Neuronal stem cell (in vitro differentiated cells): ENCODE data around the gene MBTPS1.

Experiments used
- DNase-seq: peaks from one replicate; pipeline ENCODE4 v3.0.0-alpha.2; 2013; ENCODE audit warnings: low spot score
- H2AFZ ChIP-seq: one replicate; pipeline ENCODE4 v1.6.1; 2013; ENCODE audit warnings: mild to moderate bottlenecking, low read length, inconsistent platforms
- H2AK5ac ChIP-seq: 2 replicates; pipeline ENCODE4 v1.6.1; 2013; ENCODE audit warnings: low read depth, mild to moderate bottlenecking, inconsistent platforms, low read length, moderate library complexity, mixed read lengths
- H2BK120ac ChIP-seq: 2 replicates; pipeline ENCODE4 v1.6.1; 2013; ENCODE audit warnings: low read depth, mild to moderate bottlenecking, inconsistent platforms, low read length, moderate library complexity, mixed read lengths
- H2BK12ac ChIP-seq: one replicate; pipeline ENCODE4 v1.6.1; 2013; ENCODE audit warnings: low read length, inconsistent platforms
- H2BK15ac ChIP-seq: 2 replicates; pipeline ENCODE4 v1.6.1; 2013; ENCODE audit warnings: mild to moderate bottlenecking, low read length, inconsistent platforms, mixed read lengths
- H2BK5ac ChIP-seq: one replicate; pipeline ENCODE4 v1.6.1; 2013; ENCODE audit warnings: inconsistent platforms, mild to moderate bottlenecking, low read length, moderate library complexity
- H3K14ac ChIP-seq: one replicate; pipeline ENCODE4 v1.6.1; 2013; ENCODE audit warnings: low read length, inconsistent platforms
- H3K18ac ChIP-seq: 2 replicates; pipeline ENCODE4 v1.6.1; 2013; ENCODE audit warnings: low read length, inconsistent platforms
- H3K23ac ChIP-seq: 2 replicates; pipeline ENCODE4 v1.6.1; 2013; ENCODE audit warnings: low read depth, mild to moderate bottlenecking, mixed read lengths, low read length, inconsistent platforms; ENCODE audit not compliant: poor library complexity
- H3K27ac ChIP-seq: replicated peaks from 3 replicates; pipeline ENCODE4 v1.5.1; 2013; ENCODE audit warnings: low read length, inconsistent platforms
- H3K27me3 ChIP-seq, 3 experiments: 2 replicates each; pipeline ENCODE4 v1.6.1; 2013; ENCODE audit warnings: low read length in 3 of 3, mild to moderate bottlenecking in 2 of 3, inconsistent platforms in 1 of 3, low read depth in 1 of 3, mixed read lengths in 1 of 3, moderate library complexity in 1 of 3; ENCODE audit not compliant: control insufficient read depth in 3 of 3, insufficient read depth in 3 of 3
- H3K36me3 ChIP-seq, 2 donors: replicated peaks in 1 of 2; 2 replicates each; pipeline ENCODE4 v1.6.1; 2013; ENCODE audit warnings: low read length in 2 of 2; ENCODE audit not compliant: control insufficient read depth in 2 of 2, insufficient read depth in 2 of 2
- H3K4ac ChIP-seq: 2 replicates; pipeline ENCODE4 v1.6.1; 2013; ENCODE audit warnings: inconsistent platforms, mild to moderate bottlenecking, low read length, moderate library complexity
- H3K4me1 ChIP-seq, 2 donors: 1 replicate in 1 of 2; 2 replicates in 1 of 2; pipeline ENCODE4 v1.6.1; 2013; ENCODE audit warnings: low read length in 2 of 2, low read depth in 1 of 2; ENCODE audit not compliant: control insufficient read depth in 2 of 2, insufficient read depth in 1 of 2
- H3K4me2 ChIP-seq: one replicate; pipeline ENCODE4 v1.6.1; 2013; ENCODE audit warnings: mild to moderate bottlenecking, low read length, inconsistent platforms; ENCODE audit not compliant: insufficient read depth, poor library complexity, severe bottlenecking
- H3K4me3 ChIP-seq, 2 donors: 2 replicates each; pipeline ENCODE4 v1.5.1; 2013; ENCODE audit warnings: low read length in 2 of 2, mild to moderate bottlenecking in 2 of 2, inconsistent platforms in 1 of 2, moderate library complexity in 1 of 2
- H3K79me1 ChIP-seq: one replicate; pipeline ENCODE4 v1.6.1; 2013; ENCODE audit warnings: low read depth, mild to moderate bottlenecking, inconsistent platforms, low read length, moderate library complexity
- H3K9ac ChIP-seq: one replicate; pipeline ENCODE4 v1.6.1; 2013; ENCODE audit warnings: mild to moderate bottlenecking, low read depth, low read length, inconsistent platforms; ENCODE audit not compliant: poor library complexity
- H3K9me3 ChIP-seq, 2 donors: replicated peaks in 1 of 2; 2 replicates each; pipeline versions ENCODE3 to v1.6.1; 2013; ENCODE audit warnings: low read length in 2 of 2, mild to moderate bottlenecking in 2 of 2, inconsistent platforms in 1 of 2, low read depth in 1 of 2, mixed read lengths in 1 of 2, moderate library complexity in 1 of 2; ENCODE audit not compliant: control insufficient read depth in 2 of 2, insufficient read depth in 1 of 2
- H4K8ac ChIP-seq: one replicate; pipeline ENCODE4 v1.6.1; 2013; ENCODE audit warnings: low read depth, mild to moderate bottlenecking, inconsistent platforms, low read length, moderate library complexity
- H4K91ac ChIP-seq: one replicate; pipeline ENCODE4 v1.6.1; 2013; ENCODE audit warnings: low read length, low read depth, mild to moderate bottlenecking, inconsistent platforms; ENCODE audit not compliant: poor library complexity
- WGBS, 2 donors: extraction: QIAGEN DNeasy Blood & Tissue Kit; methylation state at CpG; one replicate each; pipeline ENCODE4 v1.1.7; 2013; ENCODE audit warnings: missing lambda C conversion rate in 2 of 2, mixed read lengths in 1 of 2; ENCODE audit not compliant: insufficient read length in 2 of 2, insufficient replicate concordance in 1 of 2; ENCODE audit errors: extremely low coverage in 2 of 2; 5-methylcytosine and 5-hydroxymethylcytosine counted together

MBTPS1 gene

GRCh38 chr16:84026606-84027005 is 90.1 kb downstream of the MBTPS1 start:
- peaks cover 13 to 19% of the 10 kb centered on the region in 2 donors for H3K4me1 ChIP-seq
- no peak overlapping the region for H3K27ac ChIP-seq
- peak overlapping the region; percentile 3 for H2AK5ac ChIP-seq
- H2BK120ac ChIP-seq, result no peak overlapping the region
- H3K4me3 ChIP-seq, result no peak overlapping the region
- H3K4me2 ChIP-seq, result no peak overlapping the region
- H4K8ac ChIP-seq, result no peak overlapping the region
- H3K79me1 ChIP-seq, result no peaks in the 10 kb centered on the region
- H3K36me3 ChIP-seq, result no peaks in the 10 kb centered on the region
- H3K27me3 ChIP-seq, result no peaks in the 10 kb centered on the region
- peak overlapping the region; percentile 5 for H3K18ac ChIP-seq
- WGBS, 2 donors, result no CpG with 5 or more reads among the region's 10 CpGs
- no peak overlapping the region for H2BK5ac ChIP-seq
- no peak overlapping the region for H3K23ac ChIP-seq
- no peak overlapping the region for H2BK15ac ChIP-seq
- H3K9ac ChIP-seq, result no peak overlapping the region
- H3K14ac ChIP-seq, result no peak overlapping the region
- no peak overlapping the region for H2BK12ac ChIP-seq
- no peak overlapping the region for H3K4ac ChIP-seq
- H4K91ac ChIP-seq, result no peak overlapping the region
- DNase-seq, result no peak
- H3K9me3 ChIP-seq, result peaks cover 5 to 8% of the 10 kb centered on the region in 2 donors
- no peak overlapping the region for H2AFZ ChIP-seq

GRCh38 chr16:84024854-84025253 is 91.9 kb downstream of the MBTPS1 start:
- Histone ChIP-seq H2BK12ac (peak overlapping the region; percentile 31), H2AK5ac (peak overlapping the region; percentile 93), H2BK5ac (peak overlapping the region; percentile 9), H3K36me3 (no peaks in the 10 kb centered on the region), H4K8ac (no peak overlapping the region), H3K9ac (no peak overlapping the region), H3K9me3 (peaks cover 7 to 25% of the 10 kb centered on the region in 2 donors), H3K18ac (peak overlapping the region; percentile 42), H3K4ac (no peak overlapping the region), H3K27ac (no peak overlapping the region), H3K79me1 (no peaks in the 10 kb centered on the region), H2BK15ac (peak overlapping the region; percentile 84), H3K4me2 (no peak overlapping the region), H4K91ac (no peak overlapping the region), H3K14ac (no peak overlapping the region), H3K4me1 (peaks cover 11 to 16% of the 10 kb centered on the region in 2 donors), H3K4me3 (no peak overlapping the region), H3K27me3 (no peaks in the 10 kb centered on the region), H2BK120ac (no peak overlapping the region), H3K23ac (no peak overlapping the region), H2AFZ (no peak overlapping the region)
- no CpG with 5 or more reads among the region's 9 CpGs for WGBS, 2 donors
- DNase-seq, result no peak

GRCh38 chr16:84022644-84023043 is 94.1 kb downstream of the MBTPS1 start:
- Histone ChIP-seq H3K27ac (no peak overlapping the region), H2BK15ac (no peak overlapping the region), H3K79me1 (no peaks in the 10 kb centered on the region), H3K14ac (no peak overlapping the region), H3K4me1 (peaks cover 9 to 12% of the 10 kb centered on the region in 2 donors), H3K27me3 (no peaks in the 10 kb centered on the region), H3K36me3 (no peaks in the 10 kb centered on the region), H2AFZ (peak overlapping the region; percentile 9), H3K4me2 (no peak overlapping the region), H4K8ac (no peak overlapping the region), H2BK5ac (no peak overlapping the region), H2BK12ac (no peak overlapping the region), H3K18ac (peak overlapping the region; percentile 40), H2BK120ac (no peak overlapping the region), H3K9ac (no peak overlapping the region), H3K4me3 (no peak overlapping the region), H3K9me3 (peaks cover 10 to 39% of the 10 kb centered on the region in 2 donors), H3K4ac (no peak overlapping the region), H4K91ac (no peak overlapping the region), H3K23ac (no peak overlapping the region), H2AK5ac (no peak overlapping the region)
- WGBS, 2 donors, result no CpG with 5 or more reads among the region's 11 CpGs
- no peak for DNase-seq

GRCh38 chr16:84021488-84021887 is 95.3 kb downstream of the MBTPS1 start:
- DNase-seq, result no peak
- Histone ChIP-seq H2BK5ac (no peak overlapping the region), H2AFZ (no peak overlapping the region), H2BK120ac (no peak overlapping the region), H3K23ac (no peak overlapping the region), H2AK5ac (no peak overlapping the region), H4K91ac (no peak overlapping the region), H3K4me3 (no peak overlapping the region), H3K4me1 (peaks cover 2 to 7% of the 10 kb centered on the region in 2 donors), H3K14ac (no peak overlapping the region), H3K18ac (no peak overlapping the region), H4K8ac (no peak overlapping the region), H3K27ac (no peak overlapping the region), H3K79me1 (no peaks in the 10 kb centered on the region), H2BK15ac (no peak overlapping the region), H3K9ac (no peak overlapping the region), H3K9me3 (peaks cover 12 to 39% of the 10 kb centered on the region in 2 donors), H3K4ac (no peak overlapping the region), H2BK12ac (no peak overlapping the region), H3K36me3 (no peaks in the 10 kb centered on the region), H3K4me2 (no peak overlapping the region), H3K27me3 (no peaks in the 10 kb centered on the region)
- WGBS, 2 donors, result no CpG with 5 or more reads among the region's 5 CpGs
